GM21528 (cell line): ENCODE data around the gene DCLK1.

ENCODE experiments used
- ATAC-seq: cut with Tn5 transposase; IDR thresholded peaks from one replicate; pipeline ENCODE4 v1.9.1; 2021; ENCODE audit warnings: mild to moderate bottlenecking, moderate library complexity; ENCODE audit not compliant: unreplicated experiment, low FRiP score

The DCLK1 gene

GRCh38 chr13:35916146-35916545, 215.0 kb downstream of the DCLK1 start:
- ATAC-seq = no peak

GRCh38 chr13:35914662-35915061, 216.5 kb downstream of the DCLK1 start:
- ATAC-seq = no peak

GRCh38 chr13:35912841-35913240, 218.3 kb downstream of the DCLK1 start:
- ATAC-seq = no peak

GRCh38 chr13:35909837-35910540, 221.2 kb downstream of the DCLK1 start:
- no peak for ATAC-seq

GRCh38 chr13:35909091-35909490, 222.1 kb downstream of the DCLK1 start:
- no peak for ATAC-seq

GRCh38 chr13:35908226-35908625, 223.0 kb downstream of the DCLK1 start:
- no peak for ATAC-seq

- no peak for ATAC-seq
Observed at GRCh38 chr13:35906636-35907035, 224.5 kb downstream of the DCLK1 start.

- no peak for ATAC-seq
Observed at GRCh38 chr13:35903075-35903474, 228.1 kb downstream of the DCLK1 start.

- no peak for ATAC-seq
Observed at GRCh38 chr13:35898041-35898440, 233.1 kb downstream of the DCLK1 start.

GRCh38 chr13:35894636-35895035, 236.5 kb downstream of the DCLK1 start:
- no peak for ATAC-seq

- no peak for ATAC-seq
Observed at GRCh38 chr13:35892837-35893814, 238.1 kb downstream of the DCLK1 start.

GRCh38 chr13:35891507-35892441, 239.4 kb downstream of the DCLK1 start:
- ATAC-seq = no peak

- no peak for ATAC-seq
Observed at GRCh38 chr13:35889560-35889959, 241.6 kb downstream of the DCLK1 start.

- ATAC-seq = no peak
Observed at GRCh38 chr13:35888981-35889380, 242.2 kb downstream of the DCLK1 start.

- no peak for ATAC-seq
Observed at GRCh38 chr13:35888457-35888883, 242.7 kb downstream of the DCLK1 start.

GRCh38 chr13:35887115-35887666, 244.0 kb downstream of the DCLK1 start:
- no peak for ATAC-seq

GRCh38 chr13:35886332-35887114, 244.7 kb downstream of the DCLK1 start:
- ATAC-seq = no peak

GRCh38 chr13:35884211-35884760, 246.9 kb downstream of the DCLK1 start:
- no peak for ATAC-seq
